GM12872 (cell line): ENCODE data around the gene MTFR1L.

Source experiments
- CTCF ChIP-seq: IDR thresholded peaks from 3 replicates; pipeline ENCODE4 v1.5.1; 2011; ENCODE audit warnings: low read depth, mild to moderate bottlenecking, low read length, moderate library complexity; ENCODE audit not compliant: insufficient read depth

MTFR1L gene

GRCh38 chr1:25774206-25774803 lies 45.4 kb upstream of the MTFR1L start:
- no peak for TF ChIP-seq CTCF

- no peak for TF ChIP-seq CTCF
These were observed 44.6 kb upstream of the MTFR1L start for GRCh38 chr1:25774921-25775771.

GRCh38 chr1:25779388-25779787 lies 40.4 kb upstream of the MTFR1L start:
- TF ChIP-seq CTCF = no peak

GRCh38 chr1:25779894-25780293 lies 39.9 kb upstream of the MTFR1L start:
- no peak for TF ChIP-seq CTCF

- no peak for TF ChIP-seq CTCF
These were observed 39.2 kb upstream of the MTFR1L start for GRCh38 chr1:25780318-25781129.

GRCh38 chr1:25781130-25781433 lies 38.7 kb upstream of the MTFR1L start:
- no peak for TF ChIP-seq CTCF

- no peak for TF ChIP-seq CTCF
These were observed 37.0 kb upstream of the MTFR1L start for GRCh38 chr1:25782608-25783201.
